DND-41 (cell line): ENCODE results near the gene ARHGAP31.
"Not testable (repeated sequence)": the region's sequence is repeated elsewhere in the genome, so short reads cannot be mapped to it uniquely, and the experiment has no call there.

Experiments used
- ATAC-seq: fragments of 200-7000 bp; cut with Tn5 transposase; 3 replicates; pipeline ENCODE4 v1.9.1; 2021; ENCODE audit warnings: low read depth; ENCODE audit not compliant: insufficient read depth
- DNase-seq: peaks from one replicate; pipeline ENCODE4 v3.0.0-alpha.2; 2020
- H2AFZ ChIP-seq: 2 replicates; pipeline ENCODE4 v1.6.0; 2012; ENCODE audit warnings: low read depth, low read length
- H3K27ac ChIP-seq: 2 replicates; pipeline ENCODE4 v1.5.1; 2012; ENCODE audit warnings: low read length, inconsistent platforms
- H3K27me3 ChIP-seq: fragments of 200-600 bp; sonication (generic); 2 replicates; pipeline ENCODE4 v1.6.0; 2012; ENCODE audit warnings: low read length, mild to moderate bottlenecking, inconsistent platforms; ENCODE audit not compliant: insufficient read depth, poor library complexity
- H3K36me3 ChIP-seq: 2 replicates; pipeline ENCODE4 v1.5.1; 2012; ENCODE audit warnings: low read length, inconsistent platforms; ENCODE audit not compliant: insufficient read depth
- H3K4me1 ChIP-seq: 2 replicates; pipeline ENCODE4 v1.5.1; 2012; ENCODE audit warnings: mild to moderate bottlenecking, low read length; ENCODE audit not compliant: insufficient read depth
- H3K4me2 ChIP-seq: 2 replicates; pipeline ENCODE4 v1.6.0; 2012; ENCODE audit warnings: mild to moderate bottlenecking, moderate library complexity, low read length, inconsistent platforms; ENCODE audit not compliant: insufficient read depth
- H3K4me3 ChIP-seq, 2 experiments: fragments of 200-600 bp in 1 of 2; shearing (Covaris generic) in 1 of 2; 2 replicates each; pipeline ENCODE4 v1.5.1; 2012 to 2016; ENCODE audit warnings: inconsistent platforms in 2 of 2, low read length in 2 of 2, mild to moderate bottlenecking in 2 of 2, low read depth in 1 of 2, moderate library complexity in 1 of 2
- H3K79me2 ChIP-seq: 2 replicates; pipeline ENCODE4 v1.6.0; 2012; ENCODE audit warnings: low read length, inconsistent platforms; ENCODE audit not compliant: insufficient read depth
- H3K9ac ChIP-seq: 2 replicates; pipeline ENCODE4 v1.6.0; 2012; ENCODE audit warnings: low read depth, mild to moderate bottlenecking, inconsistent platforms, low read length, moderate library complexity
- H3K9me3 ChIP-seq: 2 replicates; pipeline ENCODE4 v1.5.1; 2012; ENCODE audit warnings: low read length, moderate library complexity, mild to moderate bottlenecking, inconsistent platforms; ENCODE audit not compliant: insufficient read depth, severe bottlenecking
- H4K20me1 ChIP-seq: 2 replicates; pipeline ENCODE4 v1.6.0; 2012; ENCODE audit warnings: low read length; ENCODE audit not compliant: insufficient read depth
- EZH2 ChIP-seq: IDR thresholded peaks from 3 replicates; pipeline ENCODE4 v1.6.1; 2012; ENCODE audit warnings: borderline replicate concordance, low read depth, mild to moderate bottlenecking, moderate library complexity, low read length, inconsistent platforms; ENCODE audit not compliant: severe bottlenecking
- TF ChIP-seq, protein P1 (sequence below): IDR thresholded peaks from 2 replicates; pipeline ENCODE4 v1.5.1; 2012; ENCODE audit warnings: borderline replicate concordance, low read length, moderate library complexity, mild to moderate bottlenecking; ENCODE audit not compliant: poor library complexity, severe bottlenecking; ENCODE audit errors: extremely low read depth

Gene ARHGAP31

DNA sequence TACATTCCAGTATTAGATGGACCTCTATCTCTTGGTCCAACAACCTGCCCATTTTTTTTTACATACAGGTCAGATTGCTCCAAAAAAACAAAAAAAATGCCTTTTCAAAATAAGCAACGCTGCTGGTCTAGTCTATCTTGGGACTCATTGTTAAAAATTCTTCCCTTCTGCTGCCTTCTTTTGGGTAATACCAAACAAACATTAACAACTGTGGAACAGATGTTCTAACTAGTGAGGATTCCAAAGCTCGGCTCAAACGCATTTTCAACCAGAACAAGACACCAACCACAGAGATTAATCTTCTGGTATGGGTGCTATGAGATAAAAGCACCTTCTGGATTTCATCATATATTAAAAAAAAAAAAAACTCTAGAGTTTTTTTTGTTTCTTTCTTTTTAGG lies 24.7 kb downstream of the ARHGAP31 start:
- Histone ChIP-seq H3K9ac (no peak overlapping the region), H3K4me1 (peaks cover 21% of the 10 kb centered on the region), H3K27me3 (no peaks in the 10 kb centered on the region), H3K36me3 (no peaks in the 10 kb centered on the region), H2AFZ (no peak overlapping the region), H3K4me2 (no peak overlapping the region), H3K4me3 (no peak overlapping the region), H3K9me3 (no peaks in the 10 kb centered on the region), H3K79me2 (no peaks in the 10 kb centered on the region), H3K27ac (no peak overlapping the region), H4K20me1 (no peaks in the 10 kb centered on the region)
- DNase-seq (no peak), ATAC-seq (no peak)
- no peak for TF ChIP-seq EZH2
- TF ChIP-seq, protein P1, sequence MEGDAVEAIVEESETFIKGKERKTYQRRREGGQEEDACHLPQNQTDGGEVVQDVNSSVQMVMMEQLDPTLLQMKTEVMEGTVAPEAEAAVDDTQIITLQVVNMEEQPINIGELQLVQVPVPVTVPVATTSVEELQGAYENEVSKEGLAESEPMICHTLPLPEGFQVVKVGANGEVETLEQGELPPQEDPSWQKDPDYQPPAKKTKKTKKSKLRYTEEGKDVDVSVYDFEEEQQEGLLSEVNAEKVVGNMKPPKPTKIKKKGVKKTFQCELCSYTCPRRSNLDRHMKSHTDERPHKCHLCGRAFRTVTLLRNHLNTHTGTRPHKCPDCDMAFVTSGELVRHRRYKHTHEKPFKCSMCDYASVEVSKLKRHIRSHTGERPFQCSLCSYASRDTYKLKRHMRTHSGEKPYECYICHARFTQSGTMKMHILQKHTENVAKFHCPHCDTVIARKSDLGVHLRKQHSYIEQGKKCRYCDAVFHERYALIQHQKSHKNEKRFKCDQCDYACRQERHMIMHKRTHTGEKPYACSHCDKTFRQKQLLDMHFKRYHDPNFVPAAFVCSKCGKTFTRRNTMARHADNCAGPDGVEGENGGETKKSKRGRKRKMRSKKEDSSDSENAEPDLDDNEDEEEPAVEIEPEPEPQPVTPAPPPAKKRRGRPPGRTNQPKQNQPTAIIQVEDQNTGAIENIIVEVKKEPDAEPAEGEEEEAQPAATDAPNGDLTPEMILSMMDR, result no peak

DNA sequence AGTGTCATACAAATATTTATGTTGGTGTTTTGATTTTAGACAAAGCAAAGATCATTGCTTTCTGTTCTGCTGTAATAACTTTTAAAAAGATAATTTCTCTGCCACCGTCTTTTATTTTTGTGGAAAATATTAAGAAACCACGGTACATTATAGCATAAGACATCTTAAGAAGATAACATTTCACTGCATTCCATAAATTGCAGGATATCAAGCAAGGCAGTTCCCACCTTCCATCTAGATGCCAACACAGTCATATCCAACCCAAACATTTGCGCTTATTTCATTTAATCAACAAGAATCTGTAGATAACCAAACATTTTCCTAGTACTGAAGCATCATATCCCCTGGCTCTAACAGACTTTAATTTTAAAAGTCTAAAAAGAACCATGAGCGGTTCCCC lies 25.1 kb downstream of the ARHGAP31 start:
- Histone ChIP-seq H3K4me1 (peaks cover 21% of the 10 kb centered on the region), H3K27me3 (no peaks in the 10 kb centered on the region), H3K4me2 (no peak overlapping the region)

DNA sequence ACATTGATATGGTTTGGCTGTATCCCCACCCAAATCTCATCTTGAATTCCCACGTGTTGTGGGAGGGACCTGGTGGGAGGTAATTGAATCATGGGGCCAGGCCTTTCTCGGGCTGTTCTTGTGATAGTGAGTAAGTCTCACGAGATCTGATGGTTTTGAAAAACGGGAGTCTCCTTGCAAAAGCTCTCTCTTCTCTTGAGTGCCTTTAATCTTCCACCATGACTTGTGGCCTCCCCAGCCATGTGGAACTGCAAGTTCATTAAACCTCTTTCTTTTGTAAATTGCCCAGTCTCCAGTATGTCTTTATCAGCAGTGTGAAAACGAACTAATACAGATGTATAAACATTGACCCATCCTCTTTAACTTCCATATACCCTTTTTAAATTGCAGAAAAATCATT lies 26.6 kb downstream of the ARHGAP31 start:
- H3K36me3 ChIP-seq, H3K9ac ChIP-seq, H4K20me1 ChIP-seq, H3K4me2 ChIP-seq, H3K27ac ChIP-seq, H3K79me2 ChIP-seq, DNase-seq, H3K4me3 ChIP-seq, H3K27me3 ChIP-seq, H3K9me3 ChIP-seq, H2AFZ ChIP-seq, ATAC-seq: not testable (repeated sequence)
- H3K4me1 ChIP-seq, result peaks cover 21% of the 10 kb centered on the region

More for the DNA sequence above, 25.1 kb downstream of the ARHGAP31 start:
- no peaks in the 10 kb centered on the region for H4K20me1 ChIP-seq
- no peak for ATAC-seq
- DNase-seq, result no peak
- H3K36me3 ChIP-seq, result no peaks in the 10 kb centered on the region
- H3K79me2 ChIP-seq, result no peaks in the 10 kb centered on the region
- no peaks in the 10 kb centered on the region for H3K9me3 ChIP-seq
- no peak overlapping the region for H3K9ac ChIP-seq
- H2AFZ ChIP-seq, result no peak overlapping the region
- TF ChIP-seq, protein P1, result no peak
- TF ChIP-seq EZH2, result no peak
- no peak overlapping the region for H3K4me3 ChIP-seq
- H3K27ac ChIP-seq, result no peak overlapping the region

DNA sequence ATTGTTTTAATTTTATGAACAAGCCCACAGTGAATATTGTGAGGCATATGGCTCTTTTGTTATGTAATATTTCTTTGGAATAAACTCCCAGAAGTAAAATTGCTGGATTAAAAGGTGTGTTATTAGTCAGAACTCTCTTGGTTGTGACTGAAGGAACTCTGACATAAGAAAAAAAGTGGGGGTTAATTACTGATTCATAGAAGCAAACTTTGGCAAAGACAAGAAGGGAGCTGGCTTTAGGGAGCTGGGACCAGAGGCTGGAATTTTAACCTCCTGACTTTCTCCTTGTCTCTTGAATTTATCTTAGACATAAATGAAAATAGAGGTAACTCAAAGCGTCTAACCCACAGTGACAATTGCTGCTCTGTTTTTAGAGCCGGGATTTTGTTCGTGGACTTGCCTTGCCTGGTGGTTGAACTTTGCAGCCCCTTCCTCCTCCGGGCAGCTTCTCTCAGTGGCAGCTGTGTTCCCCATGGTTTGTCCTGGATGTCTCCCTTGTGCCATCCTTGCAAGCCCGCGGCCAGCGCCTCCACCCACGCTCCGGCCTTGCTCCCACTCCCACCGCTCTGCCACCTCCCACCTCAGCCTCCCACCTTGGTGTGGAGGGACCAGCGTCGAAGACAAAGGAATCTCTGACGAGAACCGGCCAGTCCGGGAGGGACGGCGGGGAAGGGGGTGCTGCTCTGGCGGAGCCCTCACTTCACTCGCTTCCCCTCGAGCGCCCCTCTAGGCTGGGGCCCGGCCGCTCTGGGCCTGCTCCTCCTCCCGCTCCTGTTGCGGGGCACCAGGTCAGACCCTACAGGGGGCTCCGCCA lies 28.0 kb downstream of the ARHGAP31 start:
- H3K79me2 ChIP-seq, result no peaks in the 10 kb centered on the region
- peak; percentile 56 for ATAC-seq
- H3K4me2 ChIP-seq, result peak overlapping the region; percentile 99
- DNase-seq, result no peak
- peaks cover 21% of the 10 kb centered on the region for H3K4me1 ChIP-seq
- no peaks in the 10 kb centered on the region for H3K9me3 ChIP-seq
- no peaks in the 10 kb centered on the region for H4K20me1 ChIP-seq
- TF ChIP-seq, protein P1, result no peak
- no peak for TF ChIP-seq EZH2
- H3K27ac ChIP-seq, result peak overlapping the region; percentile 67
- H3K27me3 ChIP-seq, result no peaks in the 10 kb centered on the region
- no peaks in the 10 kb centered on the region for H3K36me3 ChIP-seq
- H2AFZ ChIP-seq, result peak overlapping the region; percentile 97
- peak overlapping the region; percentile 83 for H3K9ac ChIP-seq
- H3K4me3 ChIP-seq, result peak overlapping the region; percentile 39 to 69
